Endothelial cell (in vitro differentiated cells): ENCODE data around the gene KRT12. TPM values are rescaled to one million over a fixed set of nuclear protein-coding genes. Genes with fewer than 3 reads are reported as not detected.

Experiments
- DNase-seq: peaks from one replicate; pipeline ENCODE4 v3.0.0; 2021; ENCODE audit warnings: low spot score
- H3K27ac Mint-ChIP-seq: one replicate; pipeline ENCODE4 v1.8.0; 2021; ENCODE audit warnings: mixed read lengths, inconsistent platforms; ENCODE audit not compliant: unreplicated experiment
- H3K27me3 Mint-ChIP-seq: one replicate; pipeline ENCODE4 v1.8.0; 2021; ENCODE audit warnings: mild to moderate bottlenecking, moderate library complexity, mixed read lengths, inconsistent platforms; ENCODE audit not compliant: unreplicated experiment
- H3K36me3 Mint-ChIP-seq: one replicate; pipeline ENCODE4 v1.8.0; 2021; ENCODE audit warnings: mild to moderate bottlenecking, low read depth, mixed read lengths, inconsistent platforms; ENCODE audit not compliant: unreplicated experiment
- H3K4me1 Mint-ChIP-seq: one replicate; pipeline ENCODE4 v1.8.0; 2021; ENCODE audit warnings: mild to moderate bottlenecking, mixed read lengths, inconsistent platforms; ENCODE audit not compliant: unreplicated experiment
- H3K4me3 Mint-ChIP-seq: one replicate; pipeline ENCODE4 v1.8.0; 2021; ENCODE audit warnings: mild to moderate bottlenecking, mixed read lengths, inconsistent platforms; ENCODE audit not compliant: unreplicated experiment
- H3K9me3 Mint-ChIP-seq: one replicate; pipeline ENCODE4 v1.8.0; 2021; ENCODE audit warnings: mixed read lengths, inconsistent platforms; ENCODE audit not compliant: unreplicated experiment
- CTCF ChIP-seq: fragments of 200-600 bp; sonication (generic); IDR thresholded peaks from one replicate; pipeline ENCODE4 v1.5.0; 2021; ENCODE audit warnings: antibody characterized with exemption; ENCODE audit not compliant: unreplicated experiment
- total RNA-seq: library from RNA; stranded (reverse); fragmentation: NEBNext Ultra II Directional; extraction: Animal tissue kit (Norgen Biotek cat#: 25700); gene quantifications from one replicate; pipeline ENCODE4 v1.2.1, GENCODE V29; 2021; ENCODE audit not compliant: unreplicated experiment

KRT12 gene
- total RNA-seq, 1 donor from 2014 or later, result not detected

DNA sequence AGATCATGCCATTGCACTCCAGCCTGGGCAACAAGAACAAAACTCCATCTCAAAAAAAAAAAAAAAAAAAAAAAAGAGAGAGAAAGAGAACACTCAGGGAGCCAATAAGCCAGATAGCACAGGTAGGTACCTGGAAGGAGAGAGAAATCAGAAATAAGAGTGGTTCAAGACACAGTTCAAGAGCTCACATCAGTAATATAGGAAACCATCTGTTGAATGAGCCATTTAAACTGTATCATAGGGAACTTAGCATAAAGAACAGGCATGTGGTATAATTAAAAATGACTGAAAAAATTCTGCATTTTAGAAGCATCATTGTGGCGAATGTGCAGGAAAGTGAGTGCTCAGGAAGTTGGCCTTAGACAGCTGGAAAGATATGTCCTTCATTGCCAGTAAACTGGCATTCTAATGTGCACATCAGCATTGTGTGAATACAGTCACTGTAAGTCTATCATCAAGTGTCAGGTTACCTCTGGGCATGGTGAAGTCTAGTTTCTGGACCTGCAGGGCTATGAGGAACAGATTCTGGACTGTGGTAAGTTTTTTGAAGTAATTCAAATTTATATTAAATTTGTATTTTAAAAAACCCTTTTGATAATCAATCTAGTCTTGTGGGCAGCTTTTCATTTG, 20.4 kb downstream of the KRT12 start:
- Mint-ChIP-seq H3K27ac (no peak overlapping the region), H3K9me3 (no peaks in the 10 kb centered on the region), H3K4me1 (peaks cover 4% of the 10 kb centered on the region), H3K27me3 (no peaks in the 10 kb centered on the region), H3K36me3 (no peaks in the 10 kb centered on the region), H3K4me3 (no peak overlapping the region)
- no peak for TF ChIP-seq CTCF
- no peak for DNase-seq

DNA sequence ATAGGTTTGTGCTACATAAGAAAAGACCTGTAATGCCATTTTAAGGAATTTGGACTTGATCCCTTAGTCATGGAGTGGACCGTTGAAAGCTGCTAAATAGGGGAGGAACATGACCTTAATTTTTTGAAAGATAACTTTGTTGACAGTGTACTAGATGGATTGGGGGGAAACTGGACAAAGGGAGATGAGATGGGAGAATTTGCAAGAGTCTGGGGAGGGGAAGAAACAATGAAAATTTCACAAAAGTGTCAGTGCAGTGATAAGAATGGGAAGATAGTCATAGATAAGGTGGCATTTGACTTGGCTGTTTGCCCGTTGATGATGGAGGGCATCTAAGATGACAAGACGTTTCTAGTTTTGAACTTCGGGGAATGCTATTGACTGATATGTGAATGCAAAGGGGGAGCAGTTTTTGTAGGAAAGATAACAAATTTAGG, 22.3 kb downstream of the KRT12 start:
- peaks cover 5% of the 10 kb centered on the region for H3K4me1 Mint-ChIP-seq
- H3K36me3 Mint-ChIP-seq, result no peaks in the 10 kb centered on the region
- H3K27ac Mint-ChIP-seq, result no peak overlapping the region
- H3K4me3 Mint-ChIP-seq, result no peak overlapping the region
- H3K27me3 Mint-ChIP-seq, result no peaks in the 10 kb centered on the region
- no peaks in the 10 kb centered on the region for H3K9me3 Mint-ChIP-seq
- DNase-seq, result no peak
- TF ChIP-seq CTCF, result no peak

DNA sequence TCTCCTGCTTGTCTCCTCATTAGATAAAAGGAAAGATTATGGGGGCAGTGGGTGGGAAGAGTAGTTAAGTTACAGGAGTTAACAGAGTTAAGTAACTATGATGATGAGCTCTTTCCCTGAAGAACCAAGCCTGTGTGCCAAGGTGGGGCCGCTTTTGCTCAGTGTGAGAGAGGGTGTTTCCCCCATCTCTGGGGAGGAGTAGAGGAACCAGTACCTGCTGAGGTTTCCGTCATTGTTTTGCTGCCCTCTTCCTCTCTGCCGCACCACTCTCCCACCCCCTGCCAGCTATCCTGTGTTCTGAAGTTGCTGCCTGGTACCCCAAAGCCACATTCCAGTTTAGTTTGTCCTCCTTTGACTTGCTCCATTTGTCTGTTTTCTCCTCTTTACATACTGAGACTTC, 23.8 kb downstream of the KRT12 start:
- Mint-ChIP-seq H3K27ac (no peak overlapping the region), H3K9me3 (no peaks in the 10 kb centered on the region), H3K36me3 (no peaks in the 10 kb centered on the region), H3K4me3 (no peak overlapping the region), H3K27me3 (no peaks in the 10 kb centered on the region), H3K4me1 (peaks cover 13% of the 10 kb centered on the region)
- DNase-seq, result no peak
- no peak for TF ChIP-seq CTCF

GRCh38 chr17:40841246-40841645, 25.8 kb downstream of the KRT12 start:
- DNase-seq, result no peak
- no peak overlapping the region for H3K27ac Mint-ChIP-seq
- no peaks in the 10 kb centered on the region for H3K36me3 Mint-ChIP-seq
- peaks cover 13% of the 10 kb centered on the region for H3K4me1 Mint-ChIP-seq
- no peak for TF ChIP-seq CTCF
- H3K4me3 Mint-ChIP-seq, result no peak overlapping the region
- H3K27me3 Mint-ChIP-seq, result no peaks in the 10 kb centered on the region
- H3K9me3 Mint-ChIP-seq, result no peaks in the 10 kb centered on the region

DNA sequence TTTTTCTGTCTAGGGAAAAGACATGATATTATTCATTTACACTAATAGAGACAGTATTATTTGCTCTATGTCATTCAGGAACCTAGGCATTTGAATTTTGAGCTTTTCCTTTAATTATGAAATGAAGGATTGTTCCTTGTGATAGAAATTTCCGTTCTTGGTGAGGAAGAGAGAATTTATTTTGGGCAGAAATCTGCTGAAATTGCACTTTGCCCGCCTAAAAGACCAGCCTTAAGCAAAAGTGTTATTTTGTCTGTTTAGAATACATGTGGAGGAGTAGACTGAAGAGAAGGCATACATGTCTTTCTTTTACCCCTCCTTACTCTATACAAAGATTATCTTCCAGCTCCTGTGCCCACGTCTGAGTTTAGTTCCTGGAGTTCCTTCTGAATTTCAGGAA, 27.8 kb downstream of the KRT12 start:
- Mint-ChIP-seq H3K9me3 (no peaks in the 10 kb centered on the region), H3K4me3 (no peak overlapping the region), H3K36me3 (no peaks in the 10 kb centered on the region), H3K4me1 (peaks cover 13% of the 10 kb centered on the region), H3K27me3 (no peaks in the 10 kb centered on the region), H3K27ac (no peak overlapping the region)
- no peak for TF ChIP-seq CTCF
- no peak for DNase-seq
